ENCODE results near the gene CDH18. TPM values are rescaled to one million over a fixed set of nuclear protein-coding genes. Genes with fewer than 3 reads are reported as not detected.
"Not testable (repeated sequence)": the region's sequence is repeated elsewhere in the genome, so short reads cannot be mapped to it uniquely, and the experiment has no call there.

Gene CDH18
- total and polyA plus RNA-seq, 2 of the 4 experiments (the other 2 are of a cell fraction) = 0.24 to 1.1 TPM

DNA sequence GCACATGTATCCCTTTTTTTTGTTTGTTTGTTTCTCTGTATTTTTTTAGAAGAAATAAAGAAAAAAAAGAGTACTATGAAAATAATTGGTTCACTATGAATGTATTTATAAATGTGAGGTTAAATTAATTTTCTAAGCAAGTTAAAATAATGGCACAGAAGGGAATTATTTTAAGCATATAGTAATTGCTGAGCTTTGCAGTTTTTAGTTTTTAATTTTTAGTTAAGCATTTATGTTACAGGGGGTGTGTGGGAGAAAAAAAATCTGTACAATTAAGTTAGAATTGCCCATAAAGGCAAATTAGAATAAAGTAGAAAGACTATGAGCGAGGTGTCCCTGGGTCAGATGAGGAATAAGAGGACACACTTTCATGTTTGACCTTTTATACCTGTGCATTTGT is 152.6 kb downstream of the CDH18 start:
- TF ChIP-seq SMC3 (IDR thresholded peaks at IDR 0.05; ENCODE audit: low read depth, low read length) (no peak), MAFK (IDR thresholded peaks at IDR 0.05; ENCODE audit: low read depth, low read length) (peak; percentile 94)
- no peak overlapping the region for H3K14ac ChIP-seq (replicated peaks; ENCODE audit: low read depth, low read length)
- POLR2A ChIA-PET (ENCODE audit: unreplicated experiment) = no interaction called here
- no peak overlapping the region for H2AK5ac ChIP-seq (ENCODE audit: low read depth, low read length)
- no peak overlapping the region for H2AK9ac ChIP-seq (replicated peaks; ENCODE audit: low read depth, low read length, poor library complexity)
- no peaks in the 10 kb centered on the region for H4K20me1 ChIP-seq (ENCODE audit: insufficient read depth, low read length)
- no peak overlapping the region for H4K5ac ChIP-seq (ENCODE audit: low read depth, low read length)
- H2BK15ac ChIP-seq (ENCODE audit: low read depth, low read length) = no peak overlapping the region
- H2BK5ac ChIP-seq (ENCODE audit: low read depth, low read length, poor library complexity, severe bottlenecking) = no peak overlapping the region
- H2BK20ac ChIP-seq (ENCODE audit: low read depth, low read length) = no peak overlapping the region
- H3K18ac ChIP-seq (ENCODE audit: low read depth, low read length) = no peak overlapping the region
- H3K4ac ChIP-seq (ENCODE audit: low read depth, low read length) = no peak overlapping the region
- no peak overlapping the region for H3K9ac ChIP-seq (ENCODE audit: low read depth, low read length)
- no peak overlapping the region for H3K23ac ChIP-seq (ENCODE audit: low read depth, low read length)
- H2AFZ ChIP-seq (replicated peaks; ENCODE audit: low read length, poor library complexity) = no peak overlapping the region
- no peak overlapping the region for H4K91ac ChIP-seq (ENCODE audit: insufficient read depth, low read depth, low read length)
- H3K4me3 ChIP-seq (ENCODE audit: insufficient read depth, low read depth, low read length) = no peak overlapping the region
- dilution Hi-C loops (cut with HindIII; ENCODE audit: low sequenced_read_pairs, unreplicated experiment) (no loop called here), in situ Hi-C loops (cut with MboI; ENCODE audit: low sequenced_read_pairs) (no loop called here), intact Hi-C loops (cut with micrococcal nuclease) (no loop called here)
- no peak for ATAC-seq (ENCODE audit: low read depth)
- H3K4me1 ChIP-seq (ENCODE audit: control insufficient read depth, insufficient read depth, low read length) = no peaks in the 10 kb centered on the region
- no peaks in the 10 kb centered on the region for H3K9me1 ChIP-seq (ENCODE audit: insufficient read depth, low read length)
- H3K4me2 ChIP-seq (ENCODE audit: low read depth, low read length) = no peak overlapping the region
- no peak overlapping the region for H4K8ac ChIP-seq (ENCODE audit: low read depth in 2 of 2, low read length in 2 of 2)
- H3K79me1 ChIP-seq (ENCODE audit: low read depth in 1 of 2, low read length in 2 of 2) = no peaks in the 10 kb centered on the region
- CTCF ChIA-PET = interaction anchor here (0.6 kb wide), 1 partner anchor 176 kb away, joined by 3 read pairs; no protein-coding TSS in a partner anchor
- H3K9me3 ChIP-seq (ENCODE audit: control insufficient read depth, insufficient read depth, low read length) = no peaks in the 10 kb centered on the region
- H3K36me3 ChIP-seq (ENCODE audit: control insufficient read depth, insufficient read depth, low read length) = no peaks in the 10 kb centered on the region
- no TSS peak for BruUV-seq (replicated peaks)
- no peak overlapping the region for H3K27ac ChIP-seq (ENCODE audit: insufficient read depth, low read length)
- no CpG with 5 or more reads among the region's 1 CpG for WGBS, 2 experiments (ENCODE audit: extremely low coverage in 2 of 2, insufficient read length in 1 of 2)
- H3K27me3 ChIP-seq (ENCODE audit: control insufficient read depth, insufficient read depth, low read length) = no peaks in the 10 kb centered on the region
- no peak overlapping the region for H3K56ac ChIP-seq (ENCODE audit: extremely low read depth, insufficient read depth, low read length)
- H2BK120ac ChIP-seq (ENCODE audit: low read depth, low read length) = no peak overlapping the region
- no peak for DNase-seq

DNA sequence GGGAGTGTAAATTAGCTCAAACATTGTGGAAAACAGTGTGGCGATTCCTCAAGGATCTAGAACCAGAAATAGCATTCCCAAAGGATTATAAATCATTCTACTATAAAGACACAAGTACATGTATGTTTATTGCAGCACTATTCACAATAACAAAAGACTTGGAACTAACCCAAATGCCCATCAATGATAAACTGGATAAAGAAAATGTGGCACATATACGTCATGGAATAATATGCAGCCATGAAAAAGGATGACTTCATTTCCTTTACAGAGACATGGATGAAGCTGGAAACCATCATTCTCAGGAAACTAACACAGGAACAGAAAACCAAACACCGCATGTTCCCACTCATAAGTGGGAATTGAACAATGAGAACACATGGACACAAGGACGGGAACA is 175.3 kb downstream of the CDH18 start:
- H3K4me2 ChIP-seq (ENCODE audit: low read depth, low read length); H3K27ac ChIP-seq (ENCODE audit: insufficient read depth, low read length); H2BK20ac ChIP-seq (ENCODE audit: low read depth, low read length); H2BK5ac ChIP-seq (ENCODE audit: low read depth, low read length, poor library complexity, severe bottlenecking); intact Hi-C loops (cut with micrococcal nuclease); H3K9me3 ChIP-seq (ENCODE audit: control insufficient read depth, insufficient read depth, low read length); H4K8ac ChIP-seq (ENCODE audit: low read depth in 2 of 2, low read length in 2 of 2); H2AK9ac ChIP-seq (replicated peaks; ENCODE audit: low read depth, low read length, poor library complexity); H2BK120ac ChIP-seq (ENCODE audit: low read depth, low read length); H2BK15ac ChIP-seq (ENCODE audit: low read depth, low read length); H3K79me1 ChIP-seq (ENCODE audit: low read depth in 1 of 2, low read length in 2 of 2); H3K36me3 ChIP-seq (ENCODE audit: control insufficient read depth, insufficient read depth, low read length); H3K9ac ChIP-seq (ENCODE audit: low read depth, low read length); H3K9me1 ChIP-seq (ENCODE audit: insufficient read depth, low read length); DNase-seq; H3K18ac ChIP-seq (ENCODE audit: low read depth, low read length); H3K4me1 ChIP-seq (ENCODE audit: control insufficient read depth, insufficient read depth, low read length); H4K91ac ChIP-seq (ENCODE audit: insufficient read depth, low read depth, low read length); BruUV-seq (replicated peaks); H3K56ac ChIP-seq (ENCODE audit: extremely low read depth, insufficient read depth, low read length); H3K23ac ChIP-seq (ENCODE audit: low read depth, low read length); H4K20me1 ChIP-seq (ENCODE audit: insufficient read depth, low read length); H3K27me3 ChIP-seq (ENCODE audit: control insufficient read depth, insufficient read depth, low read length); H2AFZ ChIP-seq (replicated peaks; ENCODE audit: low read length, poor library complexity); CTCF ChIA-PET; H2AK5ac ChIP-seq (ENCODE audit: low read depth, low read length); in situ Hi-C loops (cut with MboI; ENCODE audit: low sequenced_read_pairs); H3K4ac ChIP-seq (ENCODE audit: low read depth, low read length); H3K14ac ChIP-seq (replicated peaks; ENCODE audit: low read depth, low read length); H3K4me3 ChIP-seq (ENCODE audit: insufficient read depth, low read depth, low read length); POLR2A ChIA-PET (ENCODE audit: unreplicated experiment); dilution Hi-C loops (cut with HindIII; ENCODE audit: low sequenced_read_pairs, unreplicated experiment); ATAC-seq (ENCODE audit: low read depth); H4K5ac ChIP-seq (ENCODE audit: low read depth, low read length): not testable (repeated sequence)
- WGBS, 2 experiments (ENCODE audit: extremely low coverage in 2 of 2, insufficient read length in 1 of 2) = no CpG with 5 or more reads among the region's 4 CpGs
